ENCODE results near the gene DYNLRB2.
A peak's percentile ranks its signal among the peaks of the same experiment; 100 is the strongest.

The DYNLRB2 gene

GRCh38 chr16:80591071-80591915 lies 50.5 kb downstream of the DYNLRB2 start:
- TF ChIP-seq, protein P1, sequence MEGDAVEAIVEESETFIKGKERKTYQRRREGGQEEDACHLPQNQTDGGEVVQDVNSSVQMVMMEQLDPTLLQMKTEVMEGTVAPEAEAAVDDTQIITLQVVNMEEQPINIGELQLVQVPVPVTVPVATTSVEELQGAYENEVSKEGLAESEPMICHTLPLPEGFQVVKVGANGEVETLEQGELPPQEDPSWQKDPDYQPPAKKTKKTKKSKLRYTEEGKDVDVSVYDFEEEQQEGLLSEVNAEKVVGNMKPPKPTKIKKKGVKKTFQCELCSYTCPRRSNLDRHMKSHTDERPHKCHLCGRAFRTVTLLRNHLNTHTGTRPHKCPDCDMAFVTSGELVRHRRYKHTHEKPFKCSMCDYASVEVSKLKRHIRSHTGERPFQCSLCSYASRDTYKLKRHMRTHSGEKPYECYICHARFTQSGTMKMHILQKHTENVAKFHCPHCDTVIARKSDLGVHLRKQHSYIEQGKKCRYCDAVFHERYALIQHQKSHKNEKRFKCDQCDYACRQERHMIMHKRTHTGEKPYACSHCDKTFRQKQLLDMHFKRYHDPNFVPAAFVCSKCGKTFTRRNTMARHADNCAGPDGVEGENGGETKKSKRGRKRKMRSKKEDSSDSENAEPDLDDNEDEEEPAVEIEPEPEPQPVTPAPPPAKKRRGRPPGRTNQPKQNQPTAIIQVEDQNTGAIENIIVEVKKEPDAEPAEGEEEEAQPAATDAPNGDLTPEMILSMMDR (IDR thresholded peaks at IDR 0.05; ENCODE audit: insufficient read depth, low read depth, low read length, missing control alignments), result no peak

GRCh38 chr16:80592273-80592672 lies 51.5 kb downstream of the DYNLRB2 start:
- H3K4me3 ChIP-seq (ENCODE audit: low read depth, low read length), result no peak overlapping the region
- TF ChIP-seq, protein P1 (IDR thresholded peaks at IDR 0.05; ENCODE audit: insufficient read depth, low read depth, low read length, missing control alignments), result no peak
- DNase-seq (ENCODE audit: low read depth), result no peak

More at GRCh38 chr16:80591071-80591915, 50.5 kb downstream of the DYNLRB2 start:
- no peak overlapping the region for H3K4me3 ChIP-seq (ENCODE audit: low read depth, low read length)
- DNase-seq (ENCODE audit: low read depth), result peak; percentile 15

DNA sequence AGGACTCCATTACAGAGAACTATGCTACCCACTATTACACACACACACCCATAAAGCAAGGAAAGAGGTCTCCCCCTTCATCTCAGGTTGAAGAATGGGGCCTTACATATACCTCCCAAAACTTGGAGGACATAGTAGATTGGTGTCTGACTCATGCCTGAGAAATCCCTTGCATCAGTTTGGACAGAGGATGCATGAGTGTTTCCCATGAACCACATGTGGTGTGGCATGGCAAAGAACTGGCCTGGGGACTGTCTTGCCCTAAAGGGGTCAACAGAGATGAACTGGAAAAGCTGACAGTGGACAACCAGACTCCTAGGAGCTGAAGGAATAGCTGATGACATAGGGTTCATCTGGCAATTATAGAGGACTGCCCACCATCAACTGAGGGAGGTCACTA lies 54.0 kb downstream of the DYNLRB2 start:
- TF ChIP-seq, protein P1 (IDR thresholded peaks at IDR 0.05; ENCODE audit: insufficient read depth, low read depth, low read length, missing control alignments), result no peak
- DNase-seq (ENCODE audit: low read depth), result no peak

GRCh38 chr16:80596507-80597207 lies 55.9 kb downstream of the DYNLRB2 start:
- no peak for DNase-seq (ENCODE audit: low read depth)
- TF ChIP-seq, protein P1 (IDR thresholded peaks at IDR 0.05; ENCODE audit: insufficient read depth, low read depth, low read length, missing control alignments), result no peak

More for the DNA sequence above, 54.0 kb downstream of the DYNLRB2 start:
- no peak overlapping the region for H3K4me3 ChIP-seq (ENCODE audit: low read depth, low read length)

GRCh38 chr16:80599466-80599865 lies 58.7 kb downstream of the DYNLRB2 start:
- no peak for DNase-seq (ENCODE audit: low read depth)
- no peak overlapping the region for H3K4me3 ChIP-seq (ENCODE audit: low read depth, low read length)
- TF ChIP-seq, protein P1 (IDR thresholded peaks at IDR 0.05; ENCODE audit: insufficient read depth, low read depth, low read length, missing control alignments), result no peak

More at GRCh38 chr16:80596507-80597207, 55.9 kb downstream of the DYNLRB2 start:
- no peak overlapping the region for H3K4me3 ChIP-seq (ENCODE audit: low read depth, low read length)

Measured in GM12865 (cell line).